Adrenal gland (tissue), 12 donors: Measurements from ENCODE around the gene CYP26A1. TPM values are rescaled to one million over a fixed set of nuclear protein-coding genes. Genes with fewer than 3 reads are reported as not detected.
A peak's percentile ranks its signal among the peaks of the same experiment; 100 is the strongest.

Experiments
- DNase-seq, 7 donors: peaks; one replicate each; pipeline ENCODE4 v3.0.0-alpha.2; 2019 to 2020
- H3K27ac ChIP-seq, 5 donors: fragments of 200-600 bp; sonication (generic) in 4 of 5; 1 replicate in 3 of 5; 2 replicates in 2 of 5; pipeline versions ENCODE4 v1.5.1 to v1.8.0; 2016 to 2020; ENCODE audit warnings: mild to moderate bottlenecking in 1 of 5
- H3K27me3 ChIP-seq: fragments of 200-600 bp; 2 replicates; pipeline ENCODE4 v1.8.0; 2021
- H3K36me3 ChIP-seq, 2 donors: fragments of 200-600 bp; replicated peaks in 1 of 2; 1 replicate in 1 of 2; 2 replicates in 1 of 2; pipeline versions ENCODE4 v1.5.1 to v1.8.0; 2018 to 2022
- H3K4me1 ChIP-seq, 2 donors: fragments of 200-600 bp; replicated peaks in 1 of 2; 1 replicate in 1 of 2; 2 replicates in 1 of 2; pipeline versions ENCODE4 v1.5.1 to v1.8.0; 2018 to 2021
- H3K4me3 ChIP-seq, 4 donors: fragments of 200-600 bp; sonication (generic) in 3 of 4; one replicate each; pipeline ENCODE4 v1.5.1; 2016 to 2018
- H3K9me3 ChIP-seq, 3 donors: fragments of 200-600 bp; sonication (generic) in 1 of 3; replicated peaks in 1 of 3; 1 replicate in 2 of 3; 2 replicates in 1 of 3; pipeline versions ENCODE4 v1.5.1 to v1.8.0; 2016 to 2021
- POLR2A ChIP-seq, 2 donors: fragments of 450-650 bp; IDR thresholded peaks; one replicate each; pipeline ENCODE4 v1.6.1; 2017; ENCODE audit warnings: antibody characterized with exemption in 2 of 2, mild to moderate bottlenecking in 2 of 2, moderate library complexity in 1 of 2
- WGBS, 4 donors: extraction: QIAGEN DNeasy Blood & Tissue Kit in 2 of 4; methylation state at CpG; one replicate each; pipeline versions ENCODE4 v1.1.5 to v1.1.7; 2013 to 2017; 5-methylcytosine and 5-hydroxymethylcytosine counted together
- intact Hi-C, 2 donors: fragments of 100-400 bp; cut with DNase I; formaldehyde crosslinking; loops; one replicate each; pipeline versions ENCODE4 v1.14.1 to v1.15.0; 2022 to 2023
- polyA plus RNA-seq, 3 donors: library from polyadenylated mRNA; stranded (reverse); fragments of 200-250 nt in 2 of 3; fragments of 350-450 nt in 1 of 3; fragmentation: Illumina TruSeq in 1 of 3; extraction: RNeasy Lipid Tissue Mini Kit (QIAGEN cat#74804) in 1 of 3; gene quantifications; one replicate each; pipeline ENCODE4 v1.2.3, GENCODE V29; 2013 to 2014
- total RNA-seq, 9 donors: library from RNA; depleted of rRNA in 4 of 9; stranded (reverse); fragments of >200 nt in 4 of 9; fragments of 120-200 nt in 1 of 9; fragmentation: NEBNext Ultra II Directional in 1 of 9; extraction: Animal tissue kit (Norgen Biotek cat#: 25700) in 1 of 9; gene quantifications; one replicate each; pipeline versions ENCODE4 v1.1.0 to v1.2.4, GENCODE V29; 2013 to 2023
- TF ChIP-seq, protein P1 (sequence below), 6 experiments: fragments of 450-650 bp in 4 of 6; fragments of 200-600 bp in 2 of 6; sonication (generic) in 1 of 6; IDR thresholded peaks; 1 replicate in 5 of 6; 2 replicates in 1 of 6; pipeline versions ENCODE4 v1.5.1 to v1.8.0; 2016 to 2021; ENCODE audit warnings: antibody characterized with exemption in 6 of 6, mild to moderate bottlenecking in 2 of 6, moderate library complexity in 1 of 6
- donor health status: healthy with polysubstance abuse.
- donor health status: Bipolar disorder and iron deficiency.
- donor health status: DM: yes; HTN: yes; CAD: no.
- donor health status: DM: no; HTN: no; CAD: no.
- donor health status: DM: no; HTN: no; CAD: no.
- donor health status: DM: yes; HTN: yes; CAD: no.

The CYP26A1 gene
- total and polyA plus RNA-seq, 12 donors, result 0.06 to 4.2 (median 0.42) TPM; not detected in 4

DNA sequence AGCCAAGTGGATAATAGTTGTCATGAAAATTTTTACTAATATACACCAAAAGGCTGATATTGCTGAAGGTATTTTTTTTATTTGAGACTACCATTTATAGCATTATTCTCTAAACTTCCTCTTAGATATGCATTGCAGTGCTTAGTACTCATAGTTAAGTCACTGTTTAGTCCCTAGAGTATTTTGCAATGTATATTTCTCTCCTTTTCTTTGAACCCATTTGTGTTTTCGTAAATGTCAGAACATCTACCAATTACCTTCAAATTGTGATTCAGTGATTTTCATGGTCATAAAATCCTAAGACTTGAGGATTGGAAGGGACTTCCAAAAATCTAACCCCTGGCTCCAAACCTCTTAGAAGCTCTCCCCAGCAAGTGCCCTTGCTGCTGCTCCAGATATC, 34.6 kb upstream of the CYP26A1 start:
- no peaks in the 10 kb centered on the region for H3K27me3 ChIP-seq
- intact Hi-C loops, result no loop called here
- 92 to 100% (median 99%) methylated on average over 1 of the region's 1 CpG for WGBS, 4 donors
- no peak for DNase-seq
- H3K36me3 ChIP-seq, result no peaks in the 10 kb centered on the region
- no peaks in the 10 kb centered on the region for H3K4me1 ChIP-seq
- no peak for TF ChIP-seq POLR2A (IDR thresholded peaks at IDR 0.05)
- TF ChIP-seq, protein P1, sequence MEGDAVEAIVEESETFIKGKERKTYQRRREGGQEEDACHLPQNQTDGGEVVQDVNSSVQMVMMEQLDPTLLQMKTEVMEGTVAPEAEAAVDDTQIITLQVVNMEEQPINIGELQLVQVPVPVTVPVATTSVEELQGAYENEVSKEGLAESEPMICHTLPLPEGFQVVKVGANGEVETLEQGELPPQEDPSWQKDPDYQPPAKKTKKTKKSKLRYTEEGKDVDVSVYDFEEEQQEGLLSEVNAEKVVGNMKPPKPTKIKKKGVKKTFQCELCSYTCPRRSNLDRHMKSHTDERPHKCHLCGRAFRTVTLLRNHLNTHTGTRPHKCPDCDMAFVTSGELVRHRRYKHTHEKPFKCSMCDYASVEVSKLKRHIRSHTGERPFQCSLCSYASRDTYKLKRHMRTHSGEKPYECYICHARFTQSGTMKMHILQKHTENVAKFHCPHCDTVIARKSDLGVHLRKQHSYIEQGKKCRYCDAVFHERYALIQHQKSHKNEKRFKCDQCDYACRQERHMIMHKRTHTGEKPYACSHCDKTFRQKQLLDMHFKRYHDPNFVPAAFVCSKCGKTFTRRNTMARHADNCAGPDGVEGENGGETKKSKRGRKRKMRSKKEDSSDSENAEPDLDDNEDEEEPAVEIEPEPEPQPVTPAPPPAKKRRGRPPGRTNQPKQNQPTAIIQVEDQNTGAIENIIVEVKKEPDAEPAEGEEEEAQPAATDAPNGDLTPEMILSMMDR (IDR thresholded peaks at IDR 0.05), result no peak
- H3K9me3 ChIP-seq, result no peaks in the 10 kb centered on the region
- H3K4me3 ChIP-seq, result no peak overlapping the region
- H3K27ac ChIP-seq, result no peak overlapping the region

DNA sequence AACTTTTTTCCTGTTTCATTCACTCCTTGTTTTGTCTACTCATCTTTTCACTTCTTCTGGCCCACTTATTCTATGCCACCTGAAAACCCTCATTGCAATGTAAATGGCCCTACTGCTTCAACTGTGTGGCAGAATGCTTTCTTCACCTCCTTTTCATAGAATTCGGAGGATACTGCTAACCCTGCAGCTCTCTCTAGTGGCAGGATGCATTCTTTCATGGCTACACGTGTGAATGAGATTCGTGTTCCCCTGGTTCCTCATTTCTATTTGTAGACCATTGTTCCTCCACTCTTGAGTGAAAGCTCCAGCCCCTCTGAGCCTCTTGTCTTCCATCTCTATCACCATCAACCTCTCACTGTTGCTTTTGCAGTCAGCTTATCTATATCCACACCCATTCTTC, 34.0 kb upstream of the CYP26A1 start:
- Histone ChIP-seq H3K9me3 (no peaks in the 10 kb centered on the region), H3K27me3 (no peaks in the 10 kb centered on the region), H3K4me1 (no peaks in the 10 kb centered on the region), H3K27ac (no peak overlapping the region), H3K4me3 (no peak overlapping the region), H3K36me3 (no peaks in the 10 kb centered on the region)
- no peak for DNase-seq
- TF ChIP-seq POLR2A (IDR thresholded peaks at IDR 0.05), result no peak
- TF ChIP-seq, protein P1 (IDR thresholded peaks at IDR 0.05), result peak; percentile 7 to 53 (median 33)
- WGBS, 4 donors, result 35 to 60% (median 46%) methylated on average over 3 of the region's 3 CpGs
- intact Hi-C loops, result no loop called here

DNA sequence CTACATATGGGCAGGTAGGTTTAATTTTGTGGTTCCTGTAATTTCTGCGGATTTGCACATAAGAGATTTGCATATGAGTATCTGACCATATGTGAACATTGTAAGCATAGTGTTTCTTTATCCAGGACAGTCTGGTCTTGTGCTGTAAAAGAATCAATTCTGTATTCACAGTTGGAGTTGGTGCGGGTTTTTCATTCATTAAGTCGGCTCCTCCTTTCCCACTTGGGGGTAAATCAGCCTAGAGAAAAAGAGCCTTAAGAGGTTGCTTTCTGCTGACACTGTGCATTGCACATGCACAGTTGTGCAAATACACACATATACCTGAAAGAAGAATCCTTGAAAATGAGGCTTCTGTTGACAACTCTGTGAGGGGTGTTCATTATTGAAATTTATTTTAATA, 19.2 kb upstream of the CYP26A1 start:
- TF ChIP-seq POLR2A (IDR thresholded peaks at IDR 0.05), result no peak
- TF ChIP-seq, protein P1 (IDR thresholded peaks at IDR 0.05), result no peak
- WGBS, 4 donors, result 95 to 99% (median 96%) methylated on average over 3 of the region's 3 CpGs
- H3K9me3 ChIP-seq, result no peaks in the 10 kb centered on the region

DNA sequence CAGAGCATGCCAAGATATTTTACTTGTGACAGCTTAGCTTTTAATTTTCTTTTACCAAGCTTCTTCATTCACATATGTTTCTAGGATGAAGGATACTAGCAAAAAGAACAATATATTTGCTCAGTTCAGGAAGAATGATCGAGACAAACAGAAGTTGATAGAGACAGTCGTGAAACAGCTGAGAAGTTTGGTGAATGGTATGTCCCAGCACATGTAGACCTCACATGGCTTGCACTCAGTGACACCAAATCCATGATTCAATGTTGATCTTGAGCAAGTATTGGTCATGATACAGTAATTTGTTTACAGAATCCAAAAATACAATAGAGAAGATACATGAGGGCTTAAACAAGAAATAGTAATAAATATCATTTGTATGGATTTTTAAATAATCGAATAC, 15.6 kb upstream of the CYP26A1 start:
- WGBS, 4 donors, result 95 to 97% (median 97%) methylated on average over 3 of the region's 3 CpGs
- no peak for DNase-seq
- Histone ChIP-seq H3K4me1 (peaks cover 0 to 10% of the 10 kb centered on the region in 2 donors), H3K27ac (no peak overlapping the region), H3K36me3 (no peaks in the 10 kb centered on the region), H3K9me3 (no peaks in the 10 kb centered on the region), H3K4me3 (no peak overlapping the region), H3K27me3 (peaks cover 8% of the 10 kb centered on the region)
- intact Hi-C loops, result no loop called here
- TF ChIP-seq POLR2A (IDR thresholded peaks at IDR 0.05), result no peak
- TF ChIP-seq, protein P1 (IDR thresholded peaks at IDR 0.05), result no peak

More for the DNA sequence above, 19.2 kb upstream of the CYP26A1 start:
- DNase-seq, result no peak
- no peak overlapping the region for H3K4me3 ChIP-seq
- H3K27me3 ChIP-seq, result peaks cover under 1% of the 10 kb centered on the region
- H3K27ac ChIP-seq, result no peak overlapping the region
- no peaks in the 10 kb centered on the region for H3K36me3 ChIP-seq
- intact Hi-C loops, result no loop called here
- H3K4me1 ChIP-seq, result no peaks in the 10 kb centered on the region
